ENCODE measurements around the gene ADGRE2. TPM values are rescaled to one million over a fixed set of nuclear protein-coding genes. Genes with fewer than 3 reads are reported as not detected.

ADGRE2 gene
- total RNA-seq, 1 experiment from 2014 or later: 0.23 TPM

DNA sequence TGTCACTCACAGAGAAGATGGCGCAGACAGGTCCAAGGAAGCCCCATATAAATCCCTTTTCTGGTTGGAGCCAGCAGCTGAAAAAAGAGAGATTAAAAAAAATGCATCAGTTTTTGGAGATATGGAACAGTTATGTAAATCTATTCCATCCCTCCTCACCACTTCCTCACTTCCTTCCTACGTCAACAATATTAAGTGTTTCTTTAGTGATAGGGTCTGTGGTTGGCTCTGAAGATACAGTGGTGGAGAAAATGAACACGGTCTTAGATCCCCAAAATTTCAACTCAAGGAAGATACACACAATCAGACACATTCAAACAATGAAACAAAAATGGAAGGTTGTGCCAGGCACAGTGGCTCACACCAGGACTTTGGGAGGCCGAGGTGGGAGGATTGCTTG lies 31.5 kb downstream of the ADGRE2 start:
- no peak overlapping the region for H3K4me3 ChIP-seq (ENCODE audit: low read depth, low read length)
- no TSS peak for BruUV-seq (replicated peaks)
- CTCF ChIA-PET: no interaction called here
- Mint-ChIP-seq H3K27ac (ENCODE audit: unreplicated experiment) (no peak overlapping the region), H3K36me3 (ENCODE audit: insufficient read depth, unreplicated experiment) (no peaks in the 10 kb centered on the region), H3K4me1 (ENCODE audit: low read depth, unreplicated experiment) (no peaks in the 10 kb centered on the region), H3K9me3 (ENCODE audit: unreplicated experiment) (no peaks in the 10 kb centered on the region), H3K27me3 (ENCODE audit: insufficient read depth, unreplicated experiment) (peaks cover 6% of the 10 kb centered on the region), H3K4me3 (ENCODE audit: unreplicated experiment) (no peak overlapping the region)
- no peaks in the 10 kb centered on the region for H3K36me3 ChIP-seq (ENCODE audit: control insufficient read depth, insufficient read depth, low read length)
- 0 out of 2 replicates have a peak, but pooled peaks cover 4% of the 10 kb centered on the region for H3K9me3 ChIP-seq
- TF ChIP-seq, protein P1, sequence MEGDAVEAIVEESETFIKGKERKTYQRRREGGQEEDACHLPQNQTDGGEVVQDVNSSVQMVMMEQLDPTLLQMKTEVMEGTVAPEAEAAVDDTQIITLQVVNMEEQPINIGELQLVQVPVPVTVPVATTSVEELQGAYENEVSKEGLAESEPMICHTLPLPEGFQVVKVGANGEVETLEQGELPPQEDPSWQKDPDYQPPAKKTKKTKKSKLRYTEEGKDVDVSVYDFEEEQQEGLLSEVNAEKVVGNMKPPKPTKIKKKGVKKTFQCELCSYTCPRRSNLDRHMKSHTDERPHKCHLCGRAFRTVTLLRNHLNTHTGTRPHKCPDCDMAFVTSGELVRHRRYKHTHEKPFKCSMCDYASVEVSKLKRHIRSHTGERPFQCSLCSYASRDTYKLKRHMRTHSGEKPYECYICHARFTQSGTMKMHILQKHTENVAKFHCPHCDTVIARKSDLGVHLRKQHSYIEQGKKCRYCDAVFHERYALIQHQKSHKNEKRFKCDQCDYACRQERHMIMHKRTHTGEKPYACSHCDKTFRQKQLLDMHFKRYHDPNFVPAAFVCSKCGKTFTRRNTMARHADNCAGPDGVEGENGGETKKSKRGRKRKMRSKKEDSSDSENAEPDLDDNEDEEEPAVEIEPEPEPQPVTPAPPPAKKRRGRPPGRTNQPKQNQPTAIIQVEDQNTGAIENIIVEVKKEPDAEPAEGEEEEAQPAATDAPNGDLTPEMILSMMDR (IDR thresholded peaks at IDR 0.05; ENCODE audit: insufficient read depth in 1 of 2, low read depth in 1 of 2, low read length in 1 of 2, severe bottlenecking in 1 of 2, unreplicated experiment in 1 of 2): no peak
- H3K27me3 ChIP-seq (replicated peaks; ENCODE audit: control insufficient read depth, insufficient read depth, low read length): no peaks in the 10 kb centered on the region
- DNase-seq: no peak
- intact Hi-C loops (cut with micrococcal nuclease; ENCODE audit: unreplicated experiment): no loop called here
- H3K4me1 ChIP-seq: no peaks in the 10 kb centered on the region
- POLR2A ChIA-PET: no interaction called here

DNA sequence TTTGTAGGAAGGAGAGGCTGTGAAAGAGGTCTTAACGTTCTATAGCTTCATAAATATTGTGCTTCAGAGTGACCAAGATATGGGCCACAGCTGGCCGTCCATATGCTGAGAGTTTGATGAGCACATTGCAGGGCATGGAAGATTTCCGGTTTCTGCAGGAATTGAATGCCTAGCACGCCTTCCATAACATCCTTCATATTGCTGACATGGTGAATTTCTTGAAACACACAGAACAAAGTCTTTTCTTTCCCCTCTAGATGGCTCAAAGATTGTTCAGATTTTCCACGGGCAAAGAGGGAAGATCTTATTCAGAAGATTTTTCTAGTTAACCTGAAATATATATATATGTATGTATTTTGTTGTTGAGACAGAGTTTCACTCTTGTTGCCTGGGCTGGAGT lies 42.4 kb downstream of the ADGRE2 start:
- TF ChIP-seq, protein P1 (IDR thresholded peaks at IDR 0.05; ENCODE audit: insufficient read depth in 1 of 2, low read depth in 1 of 2, low read length in 1 of 2, severe bottlenecking in 1 of 2, unreplicated experiment in 1 of 2): no peak
- Mint-ChIP-seq H3K4me1 (ENCODE audit: low read depth, unreplicated experiment) (no peaks in the 10 kb centered on the region), H3K9me3 (ENCODE audit: unreplicated experiment) (peaks cover 19% of the 10 kb centered on the region), H3K36me3 (ENCODE audit: insufficient read depth, unreplicated experiment) (peaks cover 6% of the 10 kb centered on the region), H3K27me3 (ENCODE audit: insufficient read depth, unreplicated experiment) (peaks cover 2% of the 10 kb centered on the region), H3K4me3 (ENCODE audit: unreplicated experiment) (no peak overlapping the region), H3K27ac (ENCODE audit: unreplicated experiment) (no peak overlapping the region)
- DNase-seq: no peak
- no peaks in the 10 kb centered on the region for H3K36me3 ChIP-seq (ENCODE audit: control insufficient read depth, insufficient read depth, low read length)
- CTCF ChIA-PET: no interaction called here
- H3K4me1 ChIP-seq: no peaks in the 10 kb centered on the region
- POLR2A ChIA-PET: no interaction called here
- no peaks in the 10 kb centered on the region for H3K27me3 ChIP-seq (replicated peaks; ENCODE audit: control insufficient read depth, insufficient read depth, low read length)
- intact Hi-C loops (cut with micrococcal nuclease; ENCODE audit: unreplicated experiment): no loop called here
- BruUV-seq (replicated peaks): no TSS peak
- no peaks in the 10 kb centered on the region for H3K9me3 ChIP-seq
- no peak overlapping the region for H3K4me3 ChIP-seq (ENCODE audit: low read depth, low read length)

DNA sequence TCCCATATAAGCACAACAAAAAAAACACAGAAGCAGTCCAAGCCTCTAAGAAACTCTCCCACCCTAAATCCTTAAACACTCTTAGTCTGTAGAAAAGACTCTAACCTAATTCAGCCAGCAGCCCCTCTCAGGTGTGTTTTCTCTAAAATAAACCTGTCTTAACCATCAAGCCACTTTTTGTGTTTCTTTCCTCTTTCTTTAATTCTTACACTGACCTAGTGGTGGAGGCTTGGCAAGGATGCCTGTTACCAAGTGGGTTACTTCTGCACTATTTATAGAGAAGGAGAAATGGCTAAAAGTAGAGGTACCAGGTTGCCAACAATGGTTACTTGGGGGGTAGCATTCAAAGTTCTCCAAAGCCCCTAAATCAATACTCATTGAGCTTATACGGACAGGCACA lies 44.8 kb downstream of the ADGRE2 start:
- POLR2A ChIA-PET: no interaction called here
- Mint-ChIP-seq H3K27me3 (ENCODE audit: insufficient read depth, unreplicated experiment) (peaks cover 13% of the 10 kb centered on the region), H3K9me3 (ENCODE audit: unreplicated experiment) (peaks cover 38% of the 10 kb centered on the region), H3K36me3 (ENCODE audit: insufficient read depth, unreplicated experiment) (peaks cover 6% of the 10 kb centered on the region), H3K27ac (ENCODE audit: unreplicated experiment) (no peak overlapping the region), H3K4me1 (ENCODE audit: low read depth, unreplicated experiment) (no peaks in the 10 kb centered on the region), H3K4me3 (ENCODE audit: unreplicated experiment) (no peak overlapping the region)
- CTCF ChIA-PET: no interaction called here
- Histone ChIP-seq H3K36me3 (ENCODE audit: control insufficient read depth, insufficient read depth, low read length) (no peaks in the 10 kb centered on the region), H3K4me1 (no peaks in the 10 kb centered on the region), H3K4me3 (ENCODE audit: low read depth, low read length) (no peak overlapping the region), H3K9me3 (no peaks in the 10 kb centered on the region), H3K27me3 (replicated peaks; ENCODE audit: control insufficient read depth, insufficient read depth, low read length) (no peaks in the 10 kb centered on the region)
- intact Hi-C loops (cut with micrococcal nuclease; ENCODE audit: unreplicated experiment): no loop called here
- TF ChIP-seq, protein P1 (IDR thresholded peaks at IDR 0.05; ENCODE audit: insufficient read depth in 1 of 2, low read depth in 1 of 2, low read length in 1 of 2, severe bottlenecking in 1 of 2, unreplicated experiment in 1 of 2): no peak
- BruUV-seq (replicated peaks): no TSS peak
- DNase-seq: no peak
